HFFc6 (cell line): ENCODE results near the gene CCDC138. TPM values are rescaled to one million over a fixed set of nuclear protein-coding genes. Genes with fewer than 3 reads are reported as not detected.

Source experiments
- DNase-seq: peaks from one replicate; pipeline ENCODE4 v3.0.0-alpha.2; 2018
- H3K27ac Mint-ChIP-seq: 2 replicates; pipeline ENCODE4 v1.8.0; 2020; ENCODE audit warnings: mild to moderate bottlenecking, mixed read lengths
- H3K27me3 Mint-ChIP-seq: 2 replicates; pipeline ENCODE4 v1.8.0; 2021; ENCODE audit warnings: mild to moderate bottlenecking, moderate library complexity, mixed read lengths; ENCODE audit not compliant: insufficient read depth
- H3K36me3 Mint-ChIP-seq: 2 replicates; pipeline ENCODE4 v1.8.0; 2021; ENCODE audit warnings: low read depth, mixed read lengths
- H3K4me1 Mint-ChIP-seq: 2 replicates; pipeline ENCODE4 v1.8.0; 2020; ENCODE audit warnings: low read depth, mixed read lengths
- H3K4me3 Mint-ChIP-seq: 2 replicates; pipeline ENCODE4 v1.8.0; 2020; ENCODE audit warnings: mild to moderate bottlenecking, moderate library complexity, mixed read lengths
- H3K9me3 Mint-ChIP-seq: 2 replicates; pipeline ENCODE4 v1.8.0; 2020; ENCODE audit warnings: mild to moderate bottlenecking, mixed read lengths
- total RNA-seq, 6 experiments: library from RNA; stranded (reverse); fragmentation: NEBNext Ultra II Directional; extraction: Animal tissue kit (Norgen Biotek cat#: 25700); gene quantifications; 2 replicates in 1 of 6; 3 replicates in 5 of 6; pipeline ENCODE4 v1.2.3, GENCODE V29; 2021
- TF ChIP-seq, protein P1 (sequence below): fragments of 200-600 bp; sonication (generic); IDR thresholded peaks from 2 replicates; pipeline ENCODE4 v1.5.0; 2021; ENCODE audit warnings: antibody characterized with exemption, mild to moderate bottlenecking

CCDC138 gene
- total RNA-seq, 6 experiments from 2014 or later = 2.7 to 4.9 (median 4.1) TPM

DNA sequence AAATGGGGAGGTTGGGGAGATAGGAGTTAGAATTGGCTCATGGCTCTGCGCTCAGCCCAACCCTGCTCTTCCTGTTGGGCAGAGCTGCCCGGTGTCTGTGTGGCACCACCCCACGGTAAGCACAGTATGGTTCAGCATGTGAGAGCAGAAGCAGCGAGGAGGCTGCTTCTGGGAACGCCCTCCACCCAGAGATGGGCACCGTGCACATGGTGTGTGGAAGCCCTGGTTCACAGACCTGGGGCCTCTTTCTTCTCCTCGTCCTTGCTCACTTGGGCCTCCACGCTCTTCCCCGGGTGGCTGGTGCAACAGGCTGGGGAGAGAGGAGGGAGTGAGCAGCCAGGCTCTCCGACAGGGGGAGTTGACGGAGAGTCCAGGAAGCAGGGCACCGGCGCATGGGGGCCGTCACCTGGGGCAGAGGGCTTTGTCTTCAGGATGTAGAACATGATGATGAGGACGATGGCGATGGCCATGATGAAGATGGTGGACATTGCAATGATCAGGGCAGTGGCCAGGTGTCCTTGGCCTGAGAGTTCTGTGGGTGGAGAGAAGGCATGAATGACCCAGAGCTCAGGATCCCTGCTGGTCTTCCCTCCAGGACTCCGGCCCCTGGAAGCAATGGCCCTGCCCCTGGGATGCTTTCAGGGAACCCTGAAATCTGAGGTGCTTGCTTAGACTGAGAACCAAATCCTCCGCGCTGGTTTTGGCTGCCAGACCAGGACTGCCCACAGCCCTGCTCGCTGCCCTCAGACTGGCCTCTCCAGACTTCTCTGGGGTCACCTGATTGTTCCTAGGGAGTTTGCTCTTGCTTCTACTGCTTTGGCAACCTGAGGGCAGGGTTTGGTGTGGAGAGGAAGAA, 124.2 kb downstream of the CCDC138 start:
- H3K4me3 Mint-ChIP-seq = no peak overlapping the region
- peaks cover 39% of the 10 kb centered on the region for H3K27me3 Mint-ChIP-seq
- H3K36me3 Mint-ChIP-seq = no peaks in the 10 kb centered on the region
- no peaks in the 10 kb centered on the region for H3K9me3 Mint-ChIP-seq
- H3K27ac Mint-ChIP-seq = no peak overlapping the region
- DNase-seq = no peak
- TF ChIP-seq, protein P1, sequence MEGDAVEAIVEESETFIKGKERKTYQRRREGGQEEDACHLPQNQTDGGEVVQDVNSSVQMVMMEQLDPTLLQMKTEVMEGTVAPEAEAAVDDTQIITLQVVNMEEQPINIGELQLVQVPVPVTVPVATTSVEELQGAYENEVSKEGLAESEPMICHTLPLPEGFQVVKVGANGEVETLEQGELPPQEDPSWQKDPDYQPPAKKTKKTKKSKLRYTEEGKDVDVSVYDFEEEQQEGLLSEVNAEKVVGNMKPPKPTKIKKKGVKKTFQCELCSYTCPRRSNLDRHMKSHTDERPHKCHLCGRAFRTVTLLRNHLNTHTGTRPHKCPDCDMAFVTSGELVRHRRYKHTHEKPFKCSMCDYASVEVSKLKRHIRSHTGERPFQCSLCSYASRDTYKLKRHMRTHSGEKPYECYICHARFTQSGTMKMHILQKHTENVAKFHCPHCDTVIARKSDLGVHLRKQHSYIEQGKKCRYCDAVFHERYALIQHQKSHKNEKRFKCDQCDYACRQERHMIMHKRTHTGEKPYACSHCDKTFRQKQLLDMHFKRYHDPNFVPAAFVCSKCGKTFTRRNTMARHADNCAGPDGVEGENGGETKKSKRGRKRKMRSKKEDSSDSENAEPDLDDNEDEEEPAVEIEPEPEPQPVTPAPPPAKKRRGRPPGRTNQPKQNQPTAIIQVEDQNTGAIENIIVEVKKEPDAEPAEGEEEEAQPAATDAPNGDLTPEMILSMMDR = no peak
- no peaks in the 10 kb centered on the region for H3K4me1 Mint-ChIP-seq

DNA sequence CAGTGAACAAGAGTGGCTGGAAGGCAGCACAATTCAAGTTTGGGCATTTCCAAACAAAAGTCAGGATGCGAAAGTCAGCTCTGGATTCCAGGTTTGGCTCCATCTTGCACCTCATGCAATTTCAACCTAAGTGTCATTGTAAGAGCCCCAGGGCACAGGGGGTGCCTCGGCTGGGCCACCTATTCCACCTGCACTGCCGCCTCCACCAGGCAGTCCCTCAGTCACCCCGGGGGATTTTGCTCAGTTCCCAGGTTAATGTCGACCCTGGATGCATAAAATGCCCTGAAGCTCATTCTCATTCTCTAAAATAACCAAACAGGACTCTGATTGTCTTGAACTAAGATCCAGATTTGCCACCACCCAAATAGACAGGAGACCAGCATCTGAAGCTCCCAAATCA, 124.8 kb downstream of the CCDC138 start:
- H3K9me3 Mint-ChIP-seq = no peaks in the 10 kb centered on the region
- no peaks in the 10 kb centered on the region for H3K4me1 Mint-ChIP-seq
- no peak for DNase-seq
- TF ChIP-seq, protein P1 = no peak
- peaks cover 42% of the 10 kb centered on the region for H3K27me3 Mint-ChIP-seq
- no peak overlapping the region for H3K4me3 Mint-ChIP-seq
- H3K27ac Mint-ChIP-seq = no peak overlapping the region
- no peaks in the 10 kb centered on the region for H3K36me3 Mint-ChIP-seq

DNA sequence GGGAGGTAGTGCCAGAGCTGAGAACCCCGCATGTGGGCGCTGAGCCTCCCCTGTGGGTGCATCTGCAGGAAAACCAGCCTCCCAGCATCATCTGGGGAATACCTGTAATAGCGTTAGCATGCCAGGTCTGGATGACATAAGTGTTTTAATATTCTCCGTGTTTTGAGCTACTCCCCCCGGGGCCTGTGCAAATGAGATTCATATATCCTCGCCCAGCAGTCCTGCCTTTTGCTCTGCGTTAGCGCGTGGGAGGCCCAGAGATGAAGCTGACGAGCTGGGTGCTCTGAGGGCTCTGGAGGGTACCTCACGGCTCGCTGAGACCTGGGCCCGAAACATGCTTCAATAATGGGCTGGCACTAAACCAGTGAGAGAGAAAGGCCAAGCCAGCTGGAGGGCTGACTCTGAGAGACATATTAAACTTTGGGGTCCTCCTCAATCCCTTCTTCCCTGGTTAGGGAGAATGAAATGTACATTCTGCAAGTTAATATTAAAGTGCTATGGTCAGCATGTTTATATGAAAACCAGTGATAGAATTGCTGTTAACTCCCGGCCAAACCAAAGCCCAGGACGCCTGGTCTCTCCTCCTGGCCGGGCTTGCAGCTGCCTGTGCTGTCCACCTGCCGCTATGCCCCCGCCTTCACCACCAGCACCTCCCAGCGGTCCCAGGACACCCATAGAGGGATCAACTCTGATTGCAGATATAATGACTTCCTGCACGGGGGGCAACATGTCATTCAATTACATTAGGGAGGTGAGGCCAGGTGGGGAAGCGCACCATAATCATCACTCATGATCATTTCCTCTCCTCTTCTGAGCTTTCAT, 125.4 kb downstream of the CCDC138 start:
- TF ChIP-seq, protein P1 = no peak
- Mint-ChIP-seq H3K9me3 (no peaks in the 10 kb centered on the region), H3K4me1 (peaks cover 3% of the 10 kb centered on the region), H3K27me3 (peaks cover 45% of the 10 kb centered on the region), H3K27ac (no peak overlapping the region), H3K4me3 (no peak overlapping the region), H3K36me3 (no peaks in the 10 kb centered on the region)
- no peak for DNase-seq

DNA sequence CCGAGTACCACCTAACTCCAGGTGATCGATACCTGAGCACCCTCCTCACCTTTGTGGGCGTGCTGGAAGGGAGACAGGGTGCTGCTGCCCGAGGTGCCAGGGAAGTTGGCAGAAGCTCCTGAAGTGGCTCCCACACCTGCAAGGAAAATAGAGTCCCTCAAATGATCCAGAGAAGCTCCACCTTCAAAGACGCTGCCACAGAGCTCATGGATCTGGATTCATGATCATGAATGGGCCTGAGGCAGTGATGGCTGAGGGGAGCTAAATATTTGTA, 126.0 kb downstream of the CCDC138 start:
- Mint-ChIP-seq H3K27me3 (peaks cover 47% of the 10 kb centered on the region), H3K9me3 (no peaks in the 10 kb centered on the region), H3K4me1 (peaks cover 9% of the 10 kb centered on the region), H3K4me3 (no peak overlapping the region), H3K36me3 (no peaks in the 10 kb centered on the region), H3K27ac (no peak overlapping the region)
- DNase-seq = no peak
- TF ChIP-seq, protein P1 = no peak

DNA sequence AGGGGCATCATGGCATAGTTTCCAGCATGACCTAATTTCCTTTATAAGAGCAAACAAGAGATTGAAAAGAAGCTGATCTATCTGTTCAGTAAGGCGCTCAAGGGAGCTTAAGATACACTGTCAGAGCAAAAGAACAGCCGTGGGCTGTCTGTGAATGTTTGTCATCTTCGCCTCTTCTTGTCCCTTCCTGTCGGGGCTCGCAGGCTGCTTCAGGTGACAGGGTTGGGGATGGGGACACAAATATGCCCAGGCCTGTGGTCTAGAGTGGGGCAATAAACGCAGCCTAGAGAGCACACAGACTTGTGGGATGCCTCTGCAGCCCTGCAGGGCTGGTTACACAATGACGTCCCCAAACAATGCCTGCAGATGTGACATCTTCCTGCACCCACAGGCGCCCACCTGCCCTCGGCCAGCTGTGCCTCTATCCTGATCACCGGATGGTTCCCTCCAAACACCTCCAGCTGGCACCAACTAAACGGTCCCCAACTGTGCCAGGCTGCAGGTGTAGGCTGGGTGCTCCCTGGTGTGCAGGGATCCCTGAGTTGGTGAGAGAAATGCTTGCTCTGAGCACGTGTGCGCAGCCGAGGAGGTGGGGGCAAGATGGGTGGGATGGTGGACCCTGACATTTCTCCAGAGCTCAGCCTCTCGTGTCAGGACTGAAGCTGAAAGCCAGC, 129.7 kb downstream of the CCDC138 start:
- Mint-ChIP-seq H3K4me3 (no peak overlapping the region), H3K27me3 (peaks cover 41% of the 10 kb centered on the region), H3K36me3 (no peaks in the 10 kb centered on the region), H3K4me1 (peaks cover 10% of the 10 kb centered on the region), H3K27ac (no peak overlapping the region), H3K9me3 (no peaks in the 10 kb centered on the region)
- TF ChIP-seq, protein P1 = no peak
- DNase-seq = no peak
